HEK293 (cell line): Measurements from ENCODE around the gene OR6K6.

Experiments used
- CTCF ChIA-PET: fragments of 350-600 bp; formaldehyde crosslinking; extraction: SDS; loops from one replicate; lab custom pipeline; 2021; ENCODE audit warnings: antibody characterized with exemption; lab: Yijun Ruan, JAX
- POLR2A ChIA-PET: fragments of 300-600 bp; formaldehyde crosslinking; extraction: SDS; loops from one replicate; lab custom pipeline; 2020; ENCODE audit warnings: antibody characterized with exemption, inconsistent platforms; lab: Yijun Ruan, JAX
- H3K27ac ChIP-seq: fragments of 200-500 bp; sonication (Bioruptor generic); 2 replicates; pipeline ENCODE4 v1.5.1; 2014; ENCODE audit warnings: low read depth, low read length, control low read depth, inconsistent platforms; ENCODE audit errors: extremely low read depth
- H3K36me3 ChIP-seq, 2 experiments: fragments of 200-500 bp in 1 of 2; sonication (Bioruptor generic) in 1 of 2; 1 replicate in 1 of 2; 2 replicates in 1 of 2; pipeline ENCODE4 v1.5.1; 2014 to 2017; ENCODE audit warnings: inconsistent platforms in 2 of 2, low read length in 2 of 2; ENCODE audit not compliant: control insufficient read depth in 2 of 2, insufficient read depth in 1 of 2
- H3K4me1 ChIP-seq: fragments of 200-500 bp; sonication (Bioruptor generic); 2 replicates; pipeline ENCODE4 v1.5.1; 2014; ENCODE audit warnings: mild to moderate bottlenecking, low read length, inconsistent platforms; ENCODE audit not compliant: control insufficient read depth, insufficient read depth
- H3K4me3 ChIP-seq: 2 replicates; pipeline ENCODE4 v1.5.1; 2011; ENCODE audit warnings: low read depth, mild to moderate bottlenecking, control low read depth, low read length, moderate library complexity
- H3K9me3 ChIP-seq: fragments of 200-500 bp; sonication (Bioruptor generic); 2 replicates; pipeline ENCODE4 v1.5.1; 2014; ENCODE audit warnings: low read depth, low read length, inconsistent platforms; ENCODE audit not compliant: control insufficient read depth, insufficient read depth
- BCL11B ChIP-seq: fragments of 450-650 bp; formaldehyde crosslinking; IDR thresholded peaks from 2 replicates; pipeline ENCODE4 v1.5.1; 2016; ENCODE audit warnings: low read depth, missing biosample characterization, missing genetic modification characterization
- GLIS2 ChIP-seq: fragments of 450-650 bp; formaldehyde crosslinking; IDR thresholded peaks from 2 replicates; pipeline ENCODE4 v1.5.1; 2016; ENCODE audit warnings: missing biosample characterization, missing genetic modification characterization
- KLF1 ChIP-seq: fragments of 450-650 bp; formaldehyde crosslinking; IDR thresholded peaks from 2 replicates; pipeline ENCODE4 v1.5.1; 2016; ENCODE audit warnings: missing biosample characterization, missing genetic modification characterization
- MYNN ChIP-seq: fragments of 450-650 bp; formaldehyde crosslinking; IDR thresholded peaks from 2 replicates; pipeline ENCODE4 v1.5.1; 2016; ENCODE audit warnings: missing biosample characterization, missing genetic modification characterization, borderline replicate concordance
- MZF1 ChIP-seq: fragments of 450-650 bp; formaldehyde crosslinking; IDR thresholded peaks from 2 replicates; pipeline ENCODE4 v1.5.1; 2017; ENCODE audit warnings: missing biosample characterization, missing genetic modification characterization, borderline replicate concordance
- ZBTB48 ChIP-seq: fragments of 450-650 bp; formaldehyde crosslinking; IDR thresholded peaks from 2 replicates; pipeline ENCODE4 v1.5.1; 2016; ENCODE audit warnings: missing biosample characterization, missing genetic modification characterization
- ZFP37 ChIP-seq: fragments of 450-650 bp; formaldehyde crosslinking; IDR thresholded peaks from 2 replicates; pipeline ENCODE4 v1.5.1; 2016; ENCODE audit warnings: missing biosample characterization, missing genetic modification characterization
- ZIC2 ChIP-seq: fragments of 450-650 bp; formaldehyde crosslinking; IDR thresholded peaks from 2 replicates; pipeline ENCODE4 v1.5.1; 2016; ENCODE audit warnings: missing biosample characterization, missing genetic modification characterization
- ZNF16 ChIP-seq: fragments of 450-650 bp; formaldehyde crosslinking; IDR thresholded peaks from 2 replicates; pipeline ENCODE4 v1.5.1; 2016; ENCODE audit warnings: low read depth, missing biosample characterization, missing genetic modification characterization
- ZNF221 ChIP-seq: fragments of 450-650 bp; formaldehyde crosslinking; IDR thresholded peaks from 2 replicates; pipeline ENCODE4 v1.5.1; 2017; ENCODE audit warnings: missing biosample characterization, missing genetic modification characterization, borderline replicate concordance
- ZNF248 ChIP-seq: fragments of 450-650 bp; formaldehyde crosslinking; IDR thresholded peaks from 2 replicates; pipeline ENCODE4 v1.5.1; 2017; ENCODE audit warnings: missing biosample characterization, missing genetic modification characterization
- ZNF48 ChIP-seq: fragments of 450-650 bp; formaldehyde crosslinking; IDR thresholded peaks from 2 replicates; pipeline ENCODE4 v1.5.1; 2016; ENCODE audit warnings: missing biosample characterization, missing genetic modification characterization
- ZNF521 ChIP-seq: fragments of 450-650 bp; formaldehyde crosslinking; IDR thresholded peaks from 2 replicates; pipeline ENCODE4 v1.5.1; 2017; ENCODE audit warnings: missing biosample characterization, mild to moderate bottlenecking, missing genetic modification characterization
- ZNF544 ChIP-seq: fragments of 450-650 bp; formaldehyde crosslinking; IDR thresholded peaks from 2 replicates; pipeline ENCODE4 v1.5.0; 2017; ENCODE audit warnings: missing biosample characterization, missing genetic modification characterization
- ZNF580 ChIP-seq: fragments of 450-650 bp; formaldehyde crosslinking; IDR thresholded peaks from 2 replicates; pipeline ENCODE4 v1.5.1; 2016; ENCODE audit warnings: missing biosample characterization, missing genetic modification characterization
- ZNF621 ChIP-seq: fragments of 450-650 bp; formaldehyde crosslinking; IDR thresholded peaks from 2 replicates; pipeline ENCODE4 v1.5.1; 2017; ENCODE audit warnings: missing biosample characterization, missing genetic modification characterization
- ZSCAN30 ChIP-seq: fragments of 450-650 bp; IDR thresholded peaks from 2 replicates; pipeline ENCODE4 v1.5.1; 2018; ENCODE audit warnings: missing biosample characterization, mild to moderate bottlenecking, missing genetic modification characterization, moderate library complexity
- TF ChIP-seq, protein P1 (sequence below): fragments of 450-650 bp; formaldehyde crosslinking; IDR thresholded peaks from 2 replicates; pipeline ENCODE4 v1.5.1; 2016; ENCODE audit warnings: missing biosample characterization, missing genetic modification characterization
- TF ChIP-seq, protein P2 (sequence below): fragments of 450-650 bp; formaldehyde crosslinking; optimal IDR thresholded peaks from 2 replicates; pipeline ENCODE3; 2016; ENCODE audit warnings: missing biosample characterization, mild to moderate bottlenecking, missing genetic modification characterization
- TF ChIP-seq, protein P3 (sequence below): fragments of 450-650 bp; formaldehyde crosslinking; IDR thresholded peaks from 2 replicates; pipeline ENCODE4 v1.5.1; 2017; ENCODE audit warnings: missing biosample characterization, missing genetic modification characterization

The OR6K6 gene

DNA sequence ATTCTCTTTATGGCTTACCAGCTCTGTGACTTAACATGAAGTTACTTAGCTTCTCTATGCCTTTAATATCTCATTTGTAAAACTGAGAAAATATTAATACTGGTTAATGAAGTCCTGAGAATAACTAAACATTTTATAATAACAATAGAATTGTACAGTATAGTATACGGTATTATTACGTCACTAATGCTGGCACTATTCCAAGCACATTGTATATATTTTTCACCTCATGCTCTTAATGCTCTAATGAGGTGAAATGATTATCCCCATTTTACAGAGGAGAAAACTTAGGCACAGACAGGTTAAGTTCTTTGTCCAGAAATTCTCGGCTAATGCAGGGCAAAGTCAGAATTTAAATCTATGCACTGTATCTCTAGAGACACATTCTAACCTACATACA, 34.9 kb upstream of the OR6K6 start (continued):
- no peak for TF ChIP-seq ZNF48 (tag by site-specific recombination)

DNA sequence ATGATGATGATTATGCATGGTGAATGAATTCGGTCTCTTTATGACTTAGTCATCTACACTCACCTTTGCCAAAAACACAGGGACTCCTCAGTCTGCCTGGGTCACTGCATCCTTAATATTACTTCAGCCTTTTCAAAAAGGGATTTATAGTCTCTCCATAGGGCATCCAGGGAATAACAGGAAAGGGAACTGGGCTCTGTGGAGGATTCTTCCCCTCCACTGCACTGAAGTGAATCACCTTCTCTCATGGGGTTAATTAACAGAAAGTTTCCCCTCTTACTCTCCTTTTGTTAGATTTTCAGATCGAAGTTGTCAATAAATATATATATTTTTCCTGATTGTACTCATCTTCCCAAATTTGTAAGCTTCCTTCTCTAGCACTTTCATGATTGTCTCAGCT, 33.9 kb upstream of the OR6K6 start, which contains the start of gene OR6K3:
Gene OR6K3, minus strand, starts transcription at position 101 of the 400 bp plus-strand sequence. CDS start 2,605 bp downstream, outside the sequence.
- H3K4me3 ChIP-seq, result no peak within 1 kb of the TSS
- TF ChIP-seq ZBTB48 (tag by site-specific recombination) (no peak), ZNF621 (no peak), ZNF16 (tag by site-specific recombination) (no peak), ZNF221 (no peak), ZSCAN30 (no peak), ZNF580 (tag by site-specific recombination) (no peak), ZIC2 (tag by site-specific recombination) (no peak), KLF1 (tag by site-specific recombination) (no peak), MYNN (tag by site-specific recombination) (no peak), GLIS2 (tag by site-specific recombination) (no peak), ZNF544 (no peak), ZFP37 (tag by site-specific recombination) (no peak)
- TF ChIP-seq, protein P1, sequence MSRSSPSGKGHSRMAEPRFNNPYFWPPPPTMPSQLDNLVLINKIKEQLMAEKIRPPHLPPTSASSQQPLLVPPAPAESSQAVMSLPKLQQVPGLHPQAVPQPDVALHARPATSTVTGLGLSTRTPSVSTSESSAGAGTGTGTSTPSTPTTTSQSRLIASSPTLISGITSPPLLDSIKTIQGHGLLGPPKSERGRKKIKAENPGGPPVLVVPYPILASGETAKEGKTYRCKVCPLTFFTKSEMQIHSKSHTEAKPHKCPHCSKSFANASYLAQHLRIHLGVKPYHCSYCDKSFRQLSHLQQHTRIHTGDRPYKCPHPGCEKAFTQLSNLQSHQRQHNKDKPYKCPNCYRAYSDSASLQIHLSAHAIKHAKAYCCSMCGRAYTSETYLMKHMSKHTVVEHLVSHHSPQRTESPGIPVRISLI (tag by site-specific recombination), result no peak
- TF ChIP-seq, protein P2, sequence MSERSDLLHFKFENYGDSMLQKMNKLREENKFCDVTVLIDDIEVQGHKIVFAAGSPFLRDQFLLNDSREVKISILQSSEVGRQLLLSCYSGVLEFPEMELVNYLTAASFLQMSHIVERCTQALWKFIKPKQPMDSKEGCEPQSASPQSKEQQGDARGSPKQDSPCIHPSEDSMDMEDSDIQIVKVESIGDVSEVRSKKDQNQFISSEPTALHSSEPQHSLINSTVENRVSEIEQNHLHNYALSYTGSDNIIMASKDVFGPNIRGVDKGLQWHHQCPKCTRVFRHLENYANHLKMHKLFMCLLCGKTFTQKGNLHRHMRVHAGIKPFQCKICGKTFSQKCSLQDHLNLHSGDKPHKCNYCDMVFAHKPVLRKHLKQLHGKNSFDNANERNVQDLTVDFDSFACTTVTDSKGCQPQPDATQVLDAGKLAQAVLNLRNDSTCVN (tag by site-specific recombination), result no peak
- TF ChIP-seq, protein P3, sequence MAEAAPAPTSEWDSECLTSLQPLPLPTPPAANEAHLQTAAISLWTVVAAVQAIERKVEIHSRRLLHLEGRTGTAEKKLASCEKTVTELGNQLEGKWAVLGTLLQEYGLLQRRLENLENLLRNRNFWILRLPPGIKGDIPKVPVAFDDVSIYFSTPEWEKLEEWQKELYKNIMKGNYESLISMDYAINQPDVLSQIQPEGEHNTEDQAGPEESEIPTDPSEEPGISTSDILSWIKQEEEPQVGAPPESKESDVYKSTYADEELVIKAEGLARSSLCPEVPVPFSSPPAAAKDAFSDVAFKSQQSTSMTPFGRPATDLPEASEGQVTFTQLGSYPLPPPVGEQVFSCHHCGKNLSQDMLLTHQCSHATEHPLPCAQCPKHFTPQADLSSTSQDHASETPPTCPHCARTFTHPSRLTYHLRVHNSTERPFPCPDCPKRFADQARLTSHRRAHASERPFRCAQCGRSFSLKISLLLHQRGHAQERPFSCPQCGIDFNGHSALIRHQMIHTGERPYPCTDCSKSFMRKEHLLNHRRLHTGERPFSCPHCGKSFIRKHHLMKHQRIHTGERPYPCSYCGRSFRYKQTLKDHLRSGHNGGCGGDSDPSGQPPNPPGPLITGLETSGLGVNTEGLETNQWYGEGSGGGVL, result no peak
- TF ChIP-seq, all 188 proteins: peak for 0
- no peaks in the 10 kb centered on the region for H3K36me3 ChIP-seq
- ChIA-PET CTCF (interaction anchor here (0.6 kb wide), 1 partner anchor 301 kb away, joined by 3 read pairs; no protein-coding TSS in a partner anchor), POLR2A (no interaction called here)
- no peaks in the 10 kb centered on the region for H3K9me3 ChIP-seq
- H3K27ac ChIP-seq, result no peak within 1 kb of the TSS
- H3K4me1 ChIP-seq, result no peaks in the 10 kb centered on the region

- H3K4me3 ChIP-seq, result no peak overlapping the region
- no peak for TF ChIP-seq ZNF248 (tag by site-specific recombination)
- TF ChIP-seq ZNF521 (tag by site-specific recombination), result no peak
- no peak for TF ChIP-seq MZF1 (tag by site-specific recombination)
- no peak for TF ChIP-seq BCL11B (tag by site-specific recombination)
- TF ChIP-seq, all 188 proteins: peak for 0
- Histone ChIP-seq H3K9me3 (no peaks in the 10 kb centered on the region), H3K27ac (no peak overlapping the region), H3K36me3 (no peaks in the 10 kb centered on the region), H3K4me1 (no peaks in the 10 kb centered on the region)
- ChIA-PET CTCF (no interaction called here), POLR2A (no interaction called here)
Observed at GRCh38 chr1:158724442-158724841, 30.1 kb upstream of the OR6K6 start.
